ENCODE data around the gene CHCHD3.

GRCh38 chr7:132977234-132977633 lies 104.7 kb downstream of the CHCHD3 start:
- no peak for TF ChIP-seq CTCF (IDR thresholded peaks at IDR 0.05)
- no peak for TF ChIP-seq POLR2A (IDR thresholded peaks at IDR 0.05)

Data from breast epithelium (tissue), 3 donors.